ENCODE data around the gene LARGE1.

DNA sequence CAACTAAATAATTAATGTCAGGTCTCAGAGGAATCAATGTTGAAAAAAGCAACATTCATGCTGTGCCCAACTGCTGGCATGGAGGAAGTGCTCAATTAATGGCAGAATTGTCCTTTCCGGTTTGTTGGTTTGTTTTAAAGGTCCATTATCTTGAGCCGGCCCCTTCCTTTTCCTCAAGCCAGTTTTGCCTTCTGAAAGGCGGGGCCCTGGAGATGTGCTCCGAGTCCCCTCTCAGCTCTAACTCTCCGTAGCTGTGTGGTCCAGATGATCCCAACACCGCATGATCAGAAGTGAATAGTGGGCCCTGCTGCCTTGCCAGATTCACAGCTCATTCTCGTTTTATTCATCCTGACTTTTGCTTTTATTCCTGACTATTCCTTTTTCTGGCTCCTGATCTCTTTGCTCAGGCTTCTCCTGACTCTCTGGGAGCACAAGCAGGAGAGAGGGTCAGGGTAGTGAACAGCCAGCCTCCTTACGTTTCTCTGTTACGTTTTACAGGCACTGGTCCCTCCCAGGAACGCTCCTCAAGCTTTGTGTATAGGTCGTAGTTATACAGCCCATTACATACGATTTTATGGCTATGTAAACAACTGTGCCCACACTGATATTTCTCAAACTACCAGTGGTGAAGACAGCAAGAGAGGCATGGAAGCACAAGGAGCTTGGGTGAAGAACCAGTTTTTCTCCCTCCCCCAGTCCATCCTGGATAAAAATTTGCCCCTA, 265.9 kb downstream of the LARGE1 start:
- TF ChIP-seq, protein P1, sequence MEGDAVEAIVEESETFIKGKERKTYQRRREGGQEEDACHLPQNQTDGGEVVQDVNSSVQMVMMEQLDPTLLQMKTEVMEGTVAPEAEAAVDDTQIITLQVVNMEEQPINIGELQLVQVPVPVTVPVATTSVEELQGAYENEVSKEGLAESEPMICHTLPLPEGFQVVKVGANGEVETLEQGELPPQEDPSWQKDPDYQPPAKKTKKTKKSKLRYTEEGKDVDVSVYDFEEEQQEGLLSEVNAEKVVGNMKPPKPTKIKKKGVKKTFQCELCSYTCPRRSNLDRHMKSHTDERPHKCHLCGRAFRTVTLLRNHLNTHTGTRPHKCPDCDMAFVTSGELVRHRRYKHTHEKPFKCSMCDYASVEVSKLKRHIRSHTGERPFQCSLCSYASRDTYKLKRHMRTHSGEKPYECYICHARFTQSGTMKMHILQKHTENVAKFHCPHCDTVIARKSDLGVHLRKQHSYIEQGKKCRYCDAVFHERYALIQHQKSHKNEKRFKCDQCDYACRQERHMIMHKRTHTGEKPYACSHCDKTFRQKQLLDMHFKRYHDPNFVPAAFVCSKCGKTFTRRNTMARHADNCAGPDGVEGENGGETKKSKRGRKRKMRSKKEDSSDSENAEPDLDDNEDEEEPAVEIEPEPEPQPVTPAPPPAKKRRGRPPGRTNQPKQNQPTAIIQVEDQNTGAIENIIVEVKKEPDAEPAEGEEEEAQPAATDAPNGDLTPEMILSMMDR (IDR thresholded peaks at IDR 0.05) = no peak
- no peak for TF ChIP-seq POLR2A (IDR thresholded peaks at IDR 0.05)
